A549 treated with CORT108297 at 1 μM for 4 hours (cell line): ENCODE data around the gene ZNF532. TPM values are rescaled to one million over a fixed set of nuclear protein-coding genes. Genes with fewer than 3 reads are reported as not detected.

Source experiments
- total RNA-seq: library from RNA; stranded (reverse); fragments of 200-300 nt; extraction: Qiagen RNA extraction; gene quantifications from 5 replicates; pipeline ENCODE4 v1.2.3, GENCODE V29; 2022

ZNF532 gene, protein sequence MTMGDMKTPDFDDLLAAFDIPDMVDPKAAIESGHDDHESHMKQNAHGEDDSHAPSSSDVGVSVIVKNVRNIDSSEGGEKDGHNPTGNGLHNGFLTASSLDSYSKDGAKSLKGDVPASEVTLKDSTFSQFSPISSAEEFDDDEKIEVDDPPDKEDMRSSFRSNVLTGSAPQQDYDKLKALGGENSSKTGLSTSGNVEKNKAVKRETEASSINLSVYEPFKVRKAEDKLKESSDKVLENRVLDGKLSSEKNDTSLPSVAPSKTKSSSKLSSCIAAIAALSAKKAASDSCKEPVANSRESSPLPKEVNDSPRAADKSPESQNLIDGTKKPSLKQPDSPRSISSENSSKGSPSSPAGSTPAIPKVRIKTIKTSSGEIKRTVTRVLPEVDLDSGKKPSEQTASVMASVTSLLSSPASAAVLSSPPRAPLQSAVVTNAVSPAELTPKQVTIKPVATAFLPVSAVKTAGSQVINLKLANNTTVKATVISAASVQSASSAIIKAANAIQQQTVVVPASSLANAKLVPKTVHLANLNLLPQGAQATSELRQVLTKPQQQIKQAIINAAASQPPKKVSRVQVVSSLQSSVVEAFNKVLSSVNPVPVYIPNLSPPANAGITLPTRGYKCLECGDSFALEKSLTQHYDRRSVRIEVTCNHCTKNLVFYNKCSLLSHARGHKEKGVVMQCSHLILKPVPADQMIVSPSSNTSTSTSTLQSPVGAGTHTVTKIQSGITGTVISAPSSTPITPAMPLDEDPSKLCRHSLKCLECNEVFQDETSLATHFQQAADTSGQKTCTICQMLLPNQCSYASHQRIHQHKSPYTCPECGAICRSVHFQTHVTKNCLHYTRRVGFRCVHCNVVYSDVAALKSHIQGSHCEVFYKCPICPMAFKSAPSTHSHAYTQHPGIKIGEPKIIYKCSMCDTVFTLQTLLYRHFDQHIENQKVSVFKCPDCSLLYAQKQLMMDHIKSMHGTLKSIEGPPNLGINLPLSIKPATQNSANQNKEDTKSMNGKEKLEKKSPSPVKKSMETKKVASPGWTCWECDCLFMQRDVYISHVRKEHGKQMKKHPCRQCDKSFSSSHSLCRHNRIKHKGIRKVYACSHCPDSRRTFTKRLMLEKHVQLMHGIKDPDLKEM (N-terminal part only)
- total RNA-seq, result 17.2 to 23.4 TPM (median 22.4 TPM) in 5 replicates

DNA sequence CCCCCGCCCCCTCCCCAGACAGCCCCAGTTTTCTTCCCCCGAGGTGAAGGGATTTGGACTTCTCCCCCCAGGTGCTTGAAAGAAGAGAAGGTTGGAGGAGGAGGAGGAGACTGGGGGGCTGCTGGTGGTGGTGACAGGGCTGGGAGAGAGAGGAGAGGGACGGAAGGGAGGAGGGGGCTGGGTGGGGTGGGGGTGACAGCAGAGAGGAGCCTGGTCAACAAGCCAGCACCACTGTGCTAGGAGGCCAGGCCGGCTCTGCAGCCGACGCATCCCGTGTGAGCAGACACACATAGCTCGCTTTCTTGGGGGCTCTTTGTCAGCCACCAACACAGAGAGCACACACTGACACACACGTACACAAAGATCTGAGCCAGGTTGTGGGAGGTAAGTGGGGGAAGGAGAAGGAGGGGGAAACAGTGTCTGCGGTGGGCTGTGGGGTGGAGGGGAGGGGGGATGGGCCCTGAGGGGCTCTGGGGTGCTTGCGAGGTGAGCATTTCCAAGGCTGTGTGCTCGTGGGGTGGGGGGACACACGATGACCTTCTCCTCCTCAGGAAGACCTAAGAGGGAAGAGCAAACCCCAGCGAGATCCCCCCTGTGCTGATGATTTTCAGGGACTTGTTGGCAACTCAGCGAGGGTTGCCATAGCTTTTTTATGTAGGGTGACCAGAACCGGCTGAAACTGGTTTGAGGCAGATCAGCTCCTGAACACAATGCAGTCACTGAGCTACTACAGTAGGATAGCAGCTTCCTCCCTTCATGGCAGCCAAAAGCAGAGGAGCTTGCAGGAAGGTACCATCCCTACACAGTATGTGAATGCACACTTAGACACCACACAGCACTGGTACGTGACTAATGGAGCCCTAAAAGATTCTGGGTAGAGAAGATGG, at the start of gene ZNF532:
Gene ZNF532 (plus strand): TSS at position 732 of the 887 bp plus-strand sequence. CDS start 53,411 bp downstream, outside the sequence.

Other genes with a start within 250 kb of the ZNF532 start
- 7.4 to 11.9 TPM (median 8.7 TPM) in 5 replicates for gene ALPK2, start 235.8 kb upstream of the ZNF532 start, total RNA-seq
- gene MALT1, start 193.4 kb upstream of the ZNF532 start, total RNA-seq, result 8.2 to 11.3 TPM (median 10.7 TPM) in 5 replicates